T-helper 22 cell (primary cell): ENCODE measurements around the gene TGFBR2.
"Not testable (repeated sequence)": the region's sequence is repeated elsewhere in the genome, so short reads cannot be mapped to it uniquely, and the experiment has no call there.

Experiments
- DNase-seq: peaks from one replicate; pipeline ENCODE4 v3.0.0-alpha.2; 2020; ENCODE audit warnings: low read depth

TGFBR2 gene

GRCh38 chr3:30657914-30658313, 51.5 kb downstream of the TGFBR2 start:
- DNase-seq, result no peak

GRCh38 chr3:30658328-30659052, 52.1 kb downstream of the TGFBR2 start:
- no peak for DNase-seq

GRCh38 chr3:30659270-30660130, 53.1 kb downstream of the TGFBR2 start:
- no peak for DNase-seq

GRCh38 chr3:30660136-30660535, 53.7 kb downstream of the TGFBR2 start:
- DNase-seq, result no peak

GRCh38 chr3:30660656-30661055, 54.3 kb downstream of the TGFBR2 start:
- no peak for DNase-seq

GRCh38 chr3:30661098-30661873, 54.9 kb downstream of the TGFBR2 start:
- DNase-seq, result no peak

- no peak for DNase-seq
These were observed 56.4 kb downstream of the TGFBR2 start for GRCh38 chr3:30662836-30663235.

GRCh38 chr3:30663533-30664241, 57.3 kb downstream of the TGFBR2 start:
- DNase-seq, result no peak

GRCh38 chr3:30664459-30664858, 58.1 kb downstream of the TGFBR2 start:
- no peak for DNase-seq

GRCh38 chr3:30664884-30665283, 58.5 kb downstream of the TGFBR2 start:
- DNase-seq, result no peak

- DNase-seq, result no peak
These were observed 59.1 kb downstream of the TGFBR2 start for GRCh38 chr3:30665539-30665938.

- DNase-seq, result no peak
These were observed 60.3 kb downstream of the TGFBR2 start for GRCh38 chr3:30666572-30667279.

- DNase-seq, result no peak
These were observed 60.9 kb downstream of the TGFBR2 start for GRCh38 chr3:30667280-30667651.

- no peak for DNase-seq
These were observed 61.7 kb downstream of the TGFBR2 start for GRCh38 chr3:30668051-30668609.

- not testable (repeated sequence) for DNase-seq
These were observed 63.0 kb downstream of the TGFBR2 start for GRCh38 chr3:30669360-30669934.

GRCh38 chr3:30670292-30670691, 63.9 kb downstream of the TGFBR2 start:
- DNase-seq, result no peak

- DNase-seq, result no peak
These were observed 65.3 kb downstream of the TGFBR2 start for GRCh38 chr3:30671527-30672286.

- DNase-seq, result no peak
These were observed 65.9 kb downstream of the TGFBR2 start for GRCh38 chr3:30672287-30672735.

GRCh38 chr3:30672959-30673358, 66.6 kb downstream of the TGFBR2 start:
- DNase-seq, result no peak
